H1 (cell line): ENCODE results near the gene CXCL6. TPM values are rescaled to one million over a fixed set of nuclear protein-coding genes. Genes with fewer than 3 reads are reported as not detected.

Source experiments
- CTCF ChIA-PET: fragments of 300-600 bp; sonication (Branson Sonifier 250); formaldehyde crosslinking; loops from one replicate; lab custom pipeline; 2021; ENCODE audit not compliant: partially characterized antibody; lab: Charles Lee
- POLR2A ChIA-PET: fragments of 300-600 bp; sonication (Branson Sonifier 250); formaldehyde crosslinking; loops from one replicate; lab custom pipeline; 2021; ENCODE audit warnings: inconsistent platforms; ENCODE audit not compliant: partially characterized antibody; lab: Charles Lee
- DNase-seq, 2 experiments: peaks; one replicate each; pipeline versions ENCODE4 v3.0.0 to v3.0.0-alpha.2; 2010 to 2022; ENCODE audit warnings: low spot score in 2 of 2, low read depth in 1 of 2, mixed read lengths in 1 of 2
- FAIRE-seq: peaks from 2 replicates; lab custom pipeline; 2011; peaks lifted over from hg19 to GRCh38; lab: Jason Lieb, UNC
- H2AFZ ChIP-seq: 2 replicates; pipeline ENCODE4 v1.8.1; 2012; ENCODE audit warnings: low read length, inconsistent platforms
- H2AK5ac ChIP-seq: 2 replicates; pipeline ENCODE4 v1.6.1; 2013; ENCODE audit warnings: low read depth, low read length
- H2BK120ac ChIP-seq: replicated peaks from 2 replicates; pipeline ENCODE3; 2013; ENCODE audit warnings: low read depth, low read length, inconsistent platforms
- H2BK12ac ChIP-seq: 2 replicates; pipeline ENCODE4 v1.6.1; 2013; ENCODE audit warnings: low read depth, low read length
- H2BK15ac ChIP-seq: 2 replicates; pipeline ENCODE4 v1.6.1; 2013; ENCODE audit warnings: low read length
- H2BK20ac ChIP-seq: 2 replicates; pipeline ENCODE4 v1.6.1; 2013; ENCODE audit warnings: low read length
- H2BK5ac ChIP-seq: 2 replicates; pipeline ENCODE4 v1.6.1; 2013; ENCODE audit warnings: low read depth, low read length
- H3K14ac ChIP-seq: 2 replicates; pipeline ENCODE4 v1.6.1; 2013; ENCODE audit warnings: inconsistent platforms; ENCODE audit not compliant: insufficient read length
- H3K18ac ChIP-seq: 2 replicates; pipeline ENCODE4 v1.6.1; 2013; ENCODE audit warnings: low read length; ENCODE audit errors: extremely low read depth
- H3K23ac ChIP-seq: 2 replicates; pipeline ENCODE4 v1.6.1; 2013; ENCODE audit warnings: inconsistent platforms; ENCODE audit not compliant: insufficient read length
- H3K23me2 ChIP-seq: 2 replicates; pipeline ENCODE4 v1.6.1; 2013; ENCODE audit warnings: low read depth, low read length
- H3K27ac ChIP-seq: 2 replicates; pipeline ENCODE4 v1.6.1; 2011; ENCODE audit warnings: low read depth, low read length, inconsistent platforms
- H3K27me3 ChIP-seq, 4 experiments: replicated peaks in 1 of 4; 1 replicate in 1 of 4; 2 replicates in 3 of 4; pipeline versions ENCODE4 v1.6.1 to v1.8.1; 2011 to 2013; ENCODE audit warnings: low read length in 3 of 4, mild to moderate bottlenecking in 3 of 4, inconsistent platforms in 2 of 4, mixed read lengths in 2 of 4, moderate library complexity in 1 of 4; ENCODE audit not compliant: control insufficient read depth in 3 of 4, insufficient read depth in 3 of 4; ENCODE audit errors: extremely low read depth in 1 of 4
- H3K36me3 ChIP-seq, 4 experiments: 2 replicates each; pipeline versions ENCODE4 v1.6.1 to v1.8.1; 2011 to 2013; ENCODE audit warnings: mild to moderate bottlenecking in 4 of 4, low read length in 3 of 4, moderate library complexity in 2 of 4, control low read depth in 1 of 4, inconsistent platforms in 1 of 4; ENCODE audit not compliant: insufficient read depth in 4 of 4, control insufficient read depth in 2 of 4
- H3K4ac ChIP-seq: replicated peaks from 2 replicates; pipeline ENCODE3; 2013; ENCODE audit warnings: low read length, low read depth, mixed read lengths, inconsistent platforms; ENCODE audit not compliant: insufficient read length
- H3K4me1 ChIP-seq, 4 experiments: replicated peaks in 1 of 4; 1 replicate in 1 of 4; 2 replicates in 3 of 4; pipeline versions ENCODE4 v1.6.1 to v1.8.1; 2011 to 2013; ENCODE audit warnings: low read length in 3 of 4, inconsistent platforms in 2 of 4, mixed read lengths in 1 of 4; ENCODE audit not compliant: insufficient read depth in 4 of 4, control insufficient read depth in 3 of 4
- H3K4me2 ChIP-seq, 2 experiments: 2 replicates each; pipeline versions ENCODE4 v1.6.1 to v1.8.1; 2011 to 2013; ENCODE audit warnings: low read depth in 2 of 2, low read length in 2 of 2, control low read depth in 1 of 2, inconsistent platforms in 1 of 2, mild to moderate bottlenecking in 1 of 2; ENCODE audit not compliant: insufficient read depth in 1 of 2
- H3K4me3 ChIP-seq, 4 experiments: fragments of 200-600, 300-600 bp in 1 of 4; sonication (generic), shearing (Covaris generic), sonication (Bioruptor Twin) in 1 of 4; 2 replicates each; pipeline versions ENCODE4 v1.5.1 to v1.8.1; 2011 to 2016; ENCODE audit warnings: low read length in 4 of 4, low read depth in 3 of 4, control low read depth in 2 of 4, inconsistent platforms in 2 of 4, mild to moderate bottlenecking in 2 of 4, mixed read lengths in 1 of 4, moderate library complexity in 1 of 4; ENCODE audit not compliant: insufficient read depth in 2 of 4; ENCODE audit errors: extremely low read depth in 1 of 4
- H3K56ac ChIP-seq: replicated peaks from 2 replicates; pipeline ENCODE3; 2013; ENCODE audit warnings: low read depth, mild to moderate bottlenecking, mixed read lengths, low read length, inconsistent platforms; ENCODE audit not compliant: insufficient read length
- H3K79me1 ChIP-seq: 2 replicates; pipeline ENCODE4 v1.6.1; 2013; ENCODE audit warnings: low read depth, low read length, control low read depth
- H3K79me2 ChIP-seq, 2 experiments: 2 replicates each; pipeline versions ENCODE4 v1.6.1 to v1.8.1; 2012 to 2013; ENCODE audit warnings: low read length in 2 of 2, mild to moderate bottlenecking in 2 of 2, inconsistent platforms in 1 of 2; ENCODE audit not compliant: insufficient read depth in 2 of 2, control insufficient read depth in 1 of 2
- H3K9ac ChIP-seq, 4 experiments: replicated peaks in 1 of 4; 1 replicate in 1 of 4; 2 replicates in 3 of 4; pipeline versions ENCODE4 v1.6.1 to v1.8.1; 2011 to 2013; ENCODE audit warnings: low read depth in 3 of 4, low read length in 3 of 4, control low read depth in 2 of 4, mild to moderate bottlenecking in 2 of 4, moderate library complexity in 2 of 4, inconsistent platforms in 1 of 4; ENCODE audit errors: extremely low read depth in 1 of 4
- H3K9me3 ChIP-seq, 2 experiments: 2 replicates each; pipeline versions ENCODE4 v1.6.1 to v1.8.1; 2012 to 2013; ENCODE audit warnings: mild to moderate bottlenecking in 2 of 2, moderate library complexity in 2 of 2, control low read depth in 1 of 2, inconsistent platforms in 1 of 2, low read depth in 1 of 2, low read length in 1 of 2, mixed read lengths in 1 of 2; ENCODE audit not compliant: insufficient read depth in 2 of 2
- H4K20me1 ChIP-seq, 2 experiments: replicated peaks in 1 of 2; 2 replicates each; pipeline versions ENCODE3 to v1.8.1; 2011 to 2013; ENCODE audit warnings: inconsistent platforms in 2 of 2, low read length in 2 of 2, mild to moderate bottlenecking in 1 of 2; ENCODE audit not compliant: insufficient read depth in 2 of 2, control insufficient read depth in 1 of 2
- H4K5ac ChIP-seq: 2 replicates; pipeline ENCODE4 v1.6.1; 2013; ENCODE audit warnings: low read length, low read depth, mixed read lengths, inconsistent platforms; ENCODE audit not compliant: insufficient read length
- H4K8ac ChIP-seq: 2 replicates; pipeline ENCODE4 v1.8.0; 2013; ENCODE audit warnings: mild to moderate bottlenecking, moderate library complexity, low read length, inconsistent platforms; ENCODE audit not compliant: insufficient read depth; ENCODE audit errors: extremely low read depth
- H4K91ac ChIP-seq: replicated peaks from 2 replicates; pipeline ENCODE3; 2013; ENCODE audit warnings: low read length, mixed read lengths, inconsistent platforms; ENCODE audit not compliant: insufficient read length
- ATF2 ChIP-seq: IDR thresholded peaks from 2 replicates; pipeline ENCODE4 v1.6.1; 2012; ENCODE audit warnings: low read length, inconsistent platforms
- BCL11A ChIP-seq, 2 experiments: IDR thresholded peaks; one replicate each; pipeline ENCODE4 v1.6.1; 2011; ENCODE audit warnings: low read depth in 2 of 2, low read length in 2 of 2, mild to moderate bottlenecking in 2 of 2
- BRCA1 ChIP-seq: IDR thresholded peaks from 2 replicates; pipeline ENCODE4 v1.6.1; 2012; ENCODE audit warnings: low read depth, low read length, improper control_type of control experiment
- EZH2 ChIP-seq: fragments of 200-600 bp; sonication (generic); IDR thresholded peaks from 2 replicates; pipeline ENCODE4 v1.7.1; 2012; ENCODE audit warnings: low read depth, mild to moderate bottlenecking, moderate library complexity, low read length, inconsistent platforms; ENCODE audit not compliant: severe bottlenecking
- MAX ChIP-seq: IDR thresholded peaks from 2 replicates; pipeline ENCODE4 v1.6.1; 2012; ENCODE audit warnings: inconsistent platforms
- POLR2AphosphoS5 ChIP-seq: IDR thresholded peaks from 2 replicates; pipeline ENCODE4 v1.6.1; 2011; ENCODE audit warnings: low read depth, low read length
- RBBP5 ChIP-seq: IDR thresholded peaks from 2 replicates; pipeline ENCODE4 v1.7.1; 2012; ENCODE audit warnings: low read depth, mild to moderate bottlenecking, inconsistent platforms, low read length, moderate library complexity, borderline replicate concordance
- RXRA ChIP-seq: IDR thresholded peaks from 2 replicates; pipeline ENCODE4 v1.6.1; 2011; ENCODE audit warnings: low read depth, mild to moderate bottlenecking, low read length, moderate library complexity; ENCODE audit not compliant: insufficient read depth
- SP1 ChIP-seq: IDR thresholded peaks from 2 replicates; pipeline ENCODE4 v1.6.1; 2011; ENCODE audit warnings: low read depth, low read length
- SP4 ChIP-seq: IDR thresholded peaks from 2 replicates; pipeline ENCODE4 v1.6.1; 2012; ENCODE audit warnings: low read length, inconsistent platforms
- TAF7 ChIP-seq: optimal IDR thresholded peaks from 2 replicates; pipeline ENCODE3; 2011; ENCODE audit warnings: low read depth, mild to moderate bottlenecking, inconsistent platforms, low read length, moderate library complexity, borderline replicate concordance
- TCF12 ChIP-seq: IDR thresholded peaks from 2 replicates; pipeline ENCODE4 v1.6.1; 2011; ENCODE audit warnings: low read depth, mild to moderate bottlenecking, low read length
- WGBS, 2 experiments: shearing (Covaris generic) in 1 of 2; methylation state at CpG; one replicate each; pipeline versions ENCODE4 v1.1.6 to v1.1.7; 2013 to 2015; ENCODE audit warnings: low lambda C conversion rate in 2 of 2, mixed read lengths in 2 of 2, inconsistent platforms in 1 of 2, low coverage in 1 of 2, missing lambda C conversion rate in 1 of 2; ENCODE audit not compliant: insufficient replicate concordance in 2 of 2, insufficient coverage in 1 of 2, insufficient read length in 1 of 2; ENCODE audit errors: extremely low coverage in 1 of 2, missing lambda C conversion rate in 1 of 2; 5-methylcytosine and 5-hydroxymethylcytosine counted together
- polyA plus RNA-seq, 7 experiments: library from polyadenylated mRNA; depleted of rRNA in 3 of 7; stranded (reverse) in 5 of 7; unstranded in 2 of 7; fragments of >200 nt in 5 of 7; fragments of 200-250 nt in 2 of 7; gene quantifications; 1 replicate in 5 of 7; 2 replicates in 1 of 7; 4 replicates in 1 of 7; pipeline versions ENCODE4 v1.2.1 to v1.2.3, GENCODE V29; 2011 to 2013; ENCODE audit warnings: missing spikeins in 2 of 7, mixed read lengths in 2 of 7
- total RNA-seq: library from RNA; stranded (reverse); fragmentation: NEBNext Ultra II Directional; extraction: Animal tissue kit (Norgen Biotek cat#: 25700); gene quantifications from 2 replicates; pipeline ENCODE4 v1.2.1, GENCODE V29; 2021

Gene CXCL6
- total and polyA plus RNA-seq, 2 of the 8 experiments (the other 6 are each of a cell fraction or from before 2014, with no cell fraction given): 6.3 to 8.0 TPM

GRCh38 chr4:73885574-73886267 lies 49.2 kb downstream of the CXCL6 start:
- no peak overlapping the region for H4K8ac ChIP-seq
- H3K27me3 ChIP-seq: no peaks in the 10 kb centered on the region
- DNase-seq (no peak), FAIRE-seq (no peak)
- H2AFZ ChIP-seq: no peak overlapping the region
- no peaks in the 10 kb centered on the region for H3K23me2 ChIP-seq
- H3K9me3 ChIP-seq: no peaks in the 10 kb centered on the region
- no peak overlapping the region for H2BK120ac ChIP-seq
- no peaks in the 10 kb centered on the region for H3K4me1 ChIP-seq
- no peak overlapping the region for H3K4me2 ChIP-seq
- WGBS, 2 experiments: 95% methylated on average over 4 of the region's 4 CpGs; no CpG with 5 or more reads in 1 of the 2 experiments
- no peak overlapping the region for H2BK15ac ChIP-seq
- H2BK20ac ChIP-seq: no peak overlapping the region
- no peak overlapping the region for H3K18ac ChIP-seq
- no peak overlapping the region for H3K56ac ChIP-seq
- H3K27ac ChIP-seq: no peak overlapping the region
- POLR2A ChIA-PET: interaction anchor here (0.6 kb wide), 1 partner anchor 588 kb away, joined by 3 read pairs; no protein-coding TSS in a partner anchor
- no peak overlapping the region for H4K5ac ChIP-seq
- H2BK12ac ChIP-seq: no peak overlapping the region
- H4K91ac ChIP-seq: no peak overlapping the region
- no peak overlapping the region for H2AK5ac ChIP-seq
- no peak overlapping the region for H3K4ac ChIP-seq
- no peak overlapping the region for H3K4me3 ChIP-seq
- H3K14ac ChIP-seq: no peak overlapping the region
- CTCF ChIA-PET: interaction anchor here (1.0 to 1.4 kb wide), 2 partner anchors 9 to 41 kb away, joined by 3 to 5 read pairs; no protein-coding TSS in a partner anchor
- H3K9ac ChIP-seq: no peak overlapping the region
- no peaks in the 10 kb centered on the region for H3K36me3 ChIP-seq
- H2BK5ac ChIP-seq: no peak overlapping the region
- H3K79me2 ChIP-seq: no peaks in the 10 kb centered on the region
- no peaks in the 10 kb centered on the region for H4K20me1 ChIP-seq
- H3K23ac ChIP-seq: no peak overlapping the region
- no peaks in the 10 kb centered on the region for H3K79me1 ChIP-seq
- TF ChIP-seq ATF2: no peak
- no peak for TF ChIP-seq TAF7
- TF ChIP-seq SP1: no peak
- TF ChIP-seq TCF12: no peak
- no peak for TF ChIP-seq EZH2
- TF ChIP-seq RXRA: no peak
- TF ChIP-seq BRCA1: no peak
- TF ChIP-seq POLR2AphosphoS5: no peak
- TF ChIP-seq MAX: no peak
- no peak for TF ChIP-seq BCL11A (IDR thresholded peaks at IDR 0.05; ENCODE audit: low read depth in 2 of 2, low read length in 2 of 2)
- TF ChIP-seq RBBP5: no peak
- TF ChIP-seq SP4: no peak
